HG03378 (cell line): ENCODE data around the gene LHX6.

Source experiments
- ATAC-seq: cut with Tn5 transposase; IDR thresholded peaks from one replicate; pipeline ENCODE4 v1.9.1; 2021; ENCODE audit warnings: mild to moderate bottlenecking, moderate library complexity; ENCODE audit not compliant: unreplicated experiment

LHX6 gene

DNA sequence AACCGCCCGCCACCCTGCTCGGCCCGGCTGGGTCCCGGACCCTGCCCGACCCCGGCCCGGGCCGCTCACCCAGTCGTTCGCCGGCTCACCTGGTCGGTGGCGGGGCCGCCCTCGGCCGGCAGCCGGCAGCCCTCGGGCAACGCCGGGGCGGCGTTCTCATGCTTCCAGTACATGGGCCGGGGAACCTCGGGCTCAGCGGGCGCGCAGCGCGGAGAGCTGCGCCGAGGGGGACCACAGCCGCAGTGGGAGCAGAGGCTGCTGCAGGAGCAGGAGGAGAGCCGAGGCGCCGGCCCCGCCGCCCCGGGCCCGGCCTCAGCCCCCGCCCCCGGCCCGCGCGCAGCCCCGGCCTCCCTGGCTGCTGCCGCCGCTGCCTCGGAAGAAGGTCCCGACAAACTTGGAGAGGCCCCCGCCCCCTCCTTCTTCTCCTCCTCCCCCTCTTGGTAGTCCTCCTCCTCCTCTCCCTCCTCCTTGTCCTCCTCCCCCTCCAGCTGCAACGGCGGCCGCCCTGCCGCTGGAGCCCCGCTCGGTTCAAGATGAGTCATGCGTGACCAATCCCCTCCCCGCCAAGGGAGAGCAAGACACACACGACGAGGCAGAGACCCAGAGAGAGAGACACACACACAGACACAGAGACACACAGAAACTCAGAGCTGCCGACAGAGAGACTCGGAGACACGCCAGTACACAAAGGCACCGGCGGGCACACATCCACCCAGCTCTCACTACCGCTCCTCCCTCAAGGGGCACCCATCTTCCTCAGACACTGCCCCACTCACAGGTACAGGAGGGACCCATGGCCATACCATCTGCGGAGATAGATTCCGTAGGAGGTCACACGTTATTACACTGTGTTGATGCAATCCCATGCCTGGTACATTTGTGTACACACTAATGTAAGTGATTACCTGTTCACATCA lies at the start of gene LHX6:
LHX6 (minus strand) TSS at position 390 of the 917 bp plus-strand sequence; CDS start at position 173, 217 bp downstream.
- ATAC-seq: no peak

DNA sequence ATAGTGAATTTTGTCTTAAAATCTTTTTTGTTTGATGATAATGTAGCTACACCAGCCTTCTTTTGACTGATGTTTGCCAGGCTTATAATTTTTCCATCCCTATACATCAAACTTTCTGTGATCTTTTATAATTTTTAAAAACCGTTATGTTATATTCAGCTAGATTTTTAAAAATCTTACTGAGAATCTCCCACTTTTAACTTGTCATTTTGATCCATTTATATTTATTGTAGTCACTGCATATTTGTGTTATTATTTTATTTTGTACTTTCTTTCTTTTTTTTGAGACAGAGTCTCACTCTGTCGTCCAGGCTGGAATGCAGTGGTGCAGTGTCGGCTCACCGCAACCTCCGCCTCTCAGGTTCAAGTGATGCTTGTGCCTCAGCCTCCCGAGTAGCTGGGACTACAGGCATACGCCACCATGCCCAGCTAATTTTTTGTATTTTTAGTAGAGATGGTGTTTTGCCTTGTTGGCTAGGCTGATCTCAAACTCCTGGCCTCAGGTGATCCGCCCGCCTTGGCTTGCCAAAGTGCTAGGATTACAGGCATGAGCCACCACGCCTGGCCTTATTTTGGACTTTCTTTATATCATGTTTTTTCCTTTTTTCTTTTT lies 48.6 kb upstream of the LHX6 start:
- ATAC-seq: no peak

DNA sequence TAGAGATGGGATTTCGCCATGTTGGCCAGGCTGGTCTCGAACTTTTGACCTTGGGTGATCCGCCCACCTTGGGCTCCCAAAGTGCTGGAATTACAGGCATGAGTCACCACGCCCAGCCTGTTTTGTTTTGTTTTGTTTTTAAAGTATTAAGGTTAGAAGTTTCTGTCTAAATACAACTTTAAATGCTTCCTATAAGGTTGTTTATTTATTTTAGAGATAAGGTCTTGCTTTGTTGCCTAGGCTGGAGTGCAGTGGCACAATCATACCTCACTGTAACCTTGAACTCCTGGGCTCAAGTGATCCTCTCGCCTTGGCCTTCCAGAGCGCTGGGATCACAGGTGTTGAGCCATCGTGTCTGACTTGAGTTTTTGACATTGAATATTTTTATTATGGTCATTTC lies 47.3 kb upstream of the LHX6 start:
- no peak for ATAC-seq

DNA sequence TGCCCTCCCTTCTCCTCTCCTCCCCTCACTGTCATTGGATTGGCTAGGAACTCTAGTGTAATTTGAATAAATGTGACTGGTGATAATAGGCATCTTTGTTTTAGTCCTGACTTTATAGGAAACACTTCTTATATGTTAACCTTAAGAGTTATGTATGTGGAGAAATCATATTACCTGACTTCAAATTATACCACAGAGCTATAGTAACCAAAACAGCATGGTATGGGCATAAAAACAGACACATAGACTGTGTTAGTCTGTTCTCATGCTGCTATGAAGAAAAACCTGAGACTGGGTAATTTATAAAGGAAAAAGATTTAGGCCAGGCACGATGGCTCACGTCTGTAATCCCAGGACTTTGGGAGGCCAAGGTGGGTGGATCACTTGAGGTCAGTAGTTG lies 45.3 kb upstream of the LHX6 start:
- no peak for ATAC-seq

DNA sequence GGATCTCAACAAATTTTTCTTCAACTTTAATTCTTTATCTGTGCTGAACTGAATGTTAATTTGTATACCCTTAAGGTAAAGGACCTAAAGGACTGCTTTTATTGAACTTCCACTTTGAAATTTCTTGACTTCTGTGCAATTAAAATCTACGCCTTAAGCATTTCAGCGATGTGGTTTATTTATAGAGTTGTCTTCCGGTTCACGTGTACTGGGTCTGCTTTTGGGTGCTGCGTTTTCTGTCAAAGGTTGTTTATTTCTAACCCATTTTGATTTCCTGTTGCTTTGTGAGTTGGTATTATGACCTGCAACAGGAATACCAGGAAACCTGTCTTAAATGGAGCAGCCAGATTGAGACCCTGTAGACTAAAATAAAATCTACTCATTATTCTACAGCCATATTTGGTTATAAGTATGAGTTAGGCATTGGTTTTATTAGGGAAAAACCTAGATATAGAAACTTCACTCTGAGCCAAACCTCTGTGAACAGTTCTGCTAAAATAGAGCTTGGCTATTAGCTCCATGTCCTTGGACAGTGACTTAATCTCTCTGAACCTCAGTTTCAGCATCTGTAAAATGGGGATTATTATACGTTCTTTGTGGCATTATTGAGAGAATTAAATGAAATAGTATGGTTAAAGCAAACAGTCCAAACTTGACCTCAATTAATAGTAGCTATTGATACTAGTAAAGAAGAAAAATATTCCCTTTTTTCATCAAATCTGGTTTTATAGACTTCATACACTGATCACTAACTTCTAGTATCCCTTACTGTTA lies 39.5 kb upstream of the LHX6 start:
- no peak for ATAC-seq

DNA sequence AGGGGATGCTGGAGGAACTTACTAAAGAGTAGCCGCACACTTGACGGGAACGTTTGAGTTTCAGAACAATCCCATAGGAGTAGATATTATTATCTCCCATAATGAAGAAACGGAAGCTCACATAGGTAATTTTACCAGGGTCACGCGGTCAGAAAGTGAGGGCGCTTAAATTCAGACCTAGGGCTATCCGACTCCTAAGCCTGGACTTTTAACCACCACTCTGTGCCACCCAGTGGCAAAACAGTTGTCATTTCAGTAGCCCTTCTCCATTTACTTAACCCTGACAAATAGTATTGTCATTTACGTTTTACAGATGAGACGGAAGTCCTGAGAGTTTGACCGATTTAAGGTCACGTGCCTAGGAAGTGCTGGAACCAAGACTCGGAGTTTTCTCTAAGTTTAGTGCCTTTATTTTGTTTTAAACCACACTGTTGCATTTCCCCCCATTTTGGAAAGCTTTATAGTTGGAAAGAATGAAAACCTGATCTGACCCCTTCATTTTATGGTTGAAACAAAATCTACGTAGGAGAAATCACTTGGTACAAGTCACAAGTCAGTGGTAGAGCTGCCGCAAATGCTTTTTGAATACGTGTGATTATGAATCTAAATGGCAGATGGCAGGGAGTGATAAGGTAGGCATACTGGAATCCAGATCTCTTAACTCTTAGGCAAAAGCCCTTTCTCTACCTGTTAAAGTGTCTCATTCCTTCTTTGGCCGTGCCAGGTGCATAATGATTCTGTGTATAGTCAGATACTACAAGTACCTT lies 36.6 kb upstream of the LHX6 start:
- ATAC-seq: peak; percentile 42

DNA sequence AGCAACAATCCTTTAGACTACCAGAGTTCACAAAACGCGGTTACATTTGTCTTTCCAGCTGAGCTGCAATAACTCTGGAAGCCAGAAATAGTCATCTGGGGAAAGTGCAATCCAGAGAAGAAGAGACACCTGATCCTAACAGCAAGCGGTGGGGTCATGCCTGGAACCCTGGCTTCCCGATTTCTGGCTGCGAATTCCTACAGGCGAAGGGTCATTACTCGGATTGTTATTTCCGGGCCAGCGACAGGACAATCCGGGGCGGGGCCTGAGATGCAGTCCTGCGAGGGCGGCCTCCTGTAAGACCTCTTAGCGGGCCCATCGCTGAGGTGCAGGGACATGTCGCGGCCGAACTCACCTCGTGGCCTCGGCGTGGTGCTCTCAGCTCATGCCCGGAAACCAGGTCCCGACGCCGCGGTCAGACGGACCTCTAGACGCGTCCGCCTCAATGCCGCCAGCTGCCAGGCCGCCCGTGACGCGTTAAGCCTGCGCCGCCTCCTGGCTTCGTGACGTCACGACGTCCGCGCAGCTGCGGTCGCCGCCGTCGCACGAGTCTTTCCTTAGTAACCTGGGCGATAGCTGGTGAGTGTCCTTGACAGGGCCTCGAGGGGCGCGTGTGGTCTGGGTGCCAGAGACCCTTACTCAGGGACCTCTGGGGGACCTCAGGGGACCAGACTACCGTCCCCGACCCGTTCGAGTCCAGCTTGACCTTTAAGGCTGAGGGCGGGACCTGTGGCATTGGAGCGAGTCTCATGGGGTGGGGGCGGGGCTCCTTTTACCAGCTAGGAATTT lies 35.8 kb upstream of the LHX6 start, which contains the start of the genes MRRF and RBM18:
MRRF (plus strand) TSS at position 523 of the 789 bp plus-strand sequence. CDS start 6,010 bp downstream, outside the sequence.
RBM18 (minus strand) TSS at position 481 of the 789 bp plus-strand sequence. CDS start 3,348 bp downstream, outside the sequence.
- ATAC-seq: peak; percentile 79

DNA sequence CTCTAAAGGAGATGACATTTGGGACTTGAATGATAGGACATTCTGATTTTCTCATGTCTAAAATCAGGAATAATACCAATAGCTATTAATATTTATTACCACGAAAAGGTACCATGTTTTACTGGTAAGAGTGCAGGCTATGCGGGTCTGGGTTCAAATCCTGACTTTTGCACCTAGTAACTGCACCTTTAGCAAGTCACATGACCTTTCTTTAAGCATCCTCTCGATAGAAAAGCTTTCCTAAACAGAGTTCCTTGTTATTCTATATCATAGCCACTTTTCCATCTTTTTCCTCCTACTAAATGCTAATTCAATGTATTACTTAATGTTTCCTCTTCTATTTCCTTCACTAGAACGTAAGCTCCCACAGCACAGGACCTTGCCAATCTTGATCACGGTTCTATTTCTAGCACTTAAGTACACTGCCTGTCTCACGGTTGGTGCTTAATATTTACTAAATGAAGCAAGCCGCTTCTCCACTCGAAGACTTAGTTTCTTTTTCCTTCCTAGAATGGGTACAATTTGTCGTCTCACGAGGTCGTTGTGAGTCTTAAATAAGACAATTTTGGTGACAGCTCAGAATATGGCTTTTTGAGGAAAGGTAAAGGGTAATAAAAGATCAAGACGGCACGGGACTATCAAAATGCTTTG lies 35.1 kb upstream of the LHX6 start:
- no peak for ATAC-seq

DNA sequence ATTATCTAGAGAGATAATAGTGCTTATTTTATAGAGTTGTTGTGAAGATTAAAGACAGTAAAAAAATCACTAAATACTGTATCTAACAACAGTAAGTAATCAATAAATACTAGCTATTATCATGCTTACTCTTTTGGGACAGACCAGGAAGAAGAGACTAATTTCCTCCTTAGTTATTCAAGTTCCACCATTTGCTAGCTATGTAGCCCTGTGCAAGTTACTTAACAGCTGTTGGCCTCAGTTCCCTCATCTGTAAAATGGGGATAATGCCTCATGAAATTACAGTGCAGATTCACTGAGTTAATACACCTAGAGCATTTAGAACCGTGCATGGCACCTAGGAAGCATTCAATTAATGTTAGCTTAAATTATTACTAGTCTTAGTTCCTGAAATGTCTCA lies 33.3 kb upstream of the LHX6 start:
- no peak for ATAC-seq

DNA sequence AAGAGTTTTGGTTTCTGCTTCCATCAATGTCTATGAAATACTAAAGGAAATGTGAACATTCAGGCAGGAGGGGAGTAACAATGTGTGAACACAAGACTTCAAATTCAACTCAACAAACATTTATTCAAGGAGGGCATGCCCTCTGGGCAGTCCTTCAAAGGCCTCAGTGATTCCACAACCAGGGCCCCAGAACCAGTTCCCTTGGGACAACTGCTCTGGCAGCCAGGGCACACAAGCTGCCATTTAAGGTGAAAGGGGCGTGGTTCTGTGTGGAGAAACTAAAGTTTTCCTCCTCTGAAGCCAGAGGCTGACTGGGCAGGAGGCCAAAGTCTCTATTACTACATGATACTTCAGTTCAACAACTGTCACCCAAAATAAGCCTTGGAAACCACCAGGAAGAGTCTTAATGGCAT lies 32.7 kb upstream of the LHX6 start:
- no peak for ATAC-seq

DNA sequence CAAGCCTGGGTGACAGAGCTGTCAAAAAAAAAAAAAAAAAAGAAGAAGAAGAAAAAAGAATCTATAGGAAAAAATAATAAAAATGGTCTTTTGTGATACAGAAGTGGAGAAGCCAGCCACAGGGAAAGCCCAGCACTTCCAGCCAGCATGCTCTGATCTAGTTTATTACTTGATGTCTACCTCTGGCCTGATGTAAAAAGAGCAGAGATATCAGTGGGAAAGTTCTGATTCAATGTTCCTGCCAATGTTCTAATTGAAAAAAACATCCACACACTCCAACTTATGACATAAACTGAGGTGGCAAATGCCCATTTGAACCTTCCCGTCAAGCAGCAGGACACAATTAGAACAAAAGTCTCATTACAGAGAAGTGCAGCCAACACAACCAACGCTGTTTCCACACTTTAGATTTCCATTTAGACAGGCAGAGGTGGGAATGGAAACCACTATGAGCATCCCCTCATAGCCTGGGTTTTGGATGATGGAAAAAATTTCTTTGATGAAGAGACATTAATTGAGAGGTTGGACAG lies 30.2 kb upstream of the LHX6 start:
- no peak for ATAC-seq

DNA sequence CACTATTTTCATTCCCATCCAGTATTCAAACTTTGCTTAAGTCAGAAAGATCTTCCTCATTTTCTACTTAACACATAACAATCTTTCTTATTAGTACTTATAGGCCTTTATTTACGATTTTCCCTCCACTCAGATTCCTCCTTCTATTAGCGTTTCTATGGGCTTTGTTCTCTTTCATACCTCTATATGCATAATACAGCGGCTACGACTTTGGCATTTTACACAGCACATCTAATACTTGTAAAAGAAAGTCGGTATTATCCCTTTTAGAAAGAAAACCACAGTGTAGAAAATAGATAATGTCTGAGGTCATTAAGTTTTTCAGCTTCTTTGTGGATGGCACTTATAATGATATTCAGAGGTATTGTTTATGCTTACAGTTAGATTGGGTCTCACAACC lies 27.4 kb upstream of the LHX6 start:
- no peak for ATAC-seq

DNA sequence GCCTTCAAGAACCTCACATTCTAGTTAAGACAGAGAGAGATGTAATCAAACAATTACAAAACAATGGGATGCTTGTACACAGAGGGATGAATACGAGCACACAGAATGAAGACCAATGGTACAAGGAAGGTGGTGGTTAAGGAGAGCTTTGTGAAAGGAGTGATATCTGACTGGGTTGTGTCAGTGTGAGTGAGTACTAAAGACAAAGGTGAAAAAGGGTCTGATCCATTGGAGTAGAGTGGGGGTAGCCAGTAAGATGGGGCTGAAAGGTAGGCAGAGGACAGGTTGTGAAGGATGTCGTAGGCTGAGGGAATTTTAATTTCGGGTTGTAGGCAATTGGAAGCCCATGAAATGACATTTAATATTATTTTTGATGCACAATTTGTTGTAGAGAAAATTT lies 26.0 kb upstream of the LHX6 start:
- no peak for ATAC-seq

DNA sequence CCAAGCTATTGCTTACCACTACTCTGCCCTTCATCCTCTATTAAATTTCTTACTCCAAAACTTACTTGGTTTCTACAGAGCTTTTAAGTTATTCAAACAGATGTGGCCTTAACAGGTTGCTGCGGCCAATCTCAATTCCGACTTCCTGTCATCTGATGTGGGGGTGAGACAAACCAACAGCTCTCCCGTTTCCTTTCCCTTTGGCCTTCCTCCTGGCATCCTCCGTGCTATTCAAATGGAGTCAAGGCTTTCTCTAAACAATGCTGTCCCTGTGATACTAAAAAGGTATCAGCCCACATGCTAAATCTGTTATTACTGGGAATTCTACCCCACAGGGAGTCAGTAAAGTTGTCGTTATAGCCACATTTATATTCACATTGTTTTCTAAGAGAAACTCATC lies 24.0 kb upstream of the LHX6 start:
- no peak for ATAC-seq

DNA sequence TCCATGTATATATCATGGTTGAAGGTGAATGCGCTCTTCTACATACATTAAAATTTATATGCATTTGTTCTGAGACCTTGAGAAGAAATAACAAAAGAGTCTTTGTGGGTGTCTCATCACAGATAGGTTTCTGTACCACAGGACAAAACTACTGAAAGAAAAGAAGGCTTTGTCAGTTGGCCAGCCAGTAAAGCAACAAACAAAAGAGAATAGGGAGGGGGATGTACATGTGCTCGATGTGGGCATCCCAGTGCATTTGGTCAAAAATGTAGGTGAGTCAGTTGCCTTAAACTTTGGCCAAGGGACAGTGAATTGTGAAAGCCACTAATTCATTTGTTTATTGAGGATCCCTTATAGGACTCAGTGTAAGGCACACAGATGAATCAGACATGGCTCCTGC lies 22.6 kb upstream of the LHX6 start:
- ATAC-seq: no peak

DNA sequence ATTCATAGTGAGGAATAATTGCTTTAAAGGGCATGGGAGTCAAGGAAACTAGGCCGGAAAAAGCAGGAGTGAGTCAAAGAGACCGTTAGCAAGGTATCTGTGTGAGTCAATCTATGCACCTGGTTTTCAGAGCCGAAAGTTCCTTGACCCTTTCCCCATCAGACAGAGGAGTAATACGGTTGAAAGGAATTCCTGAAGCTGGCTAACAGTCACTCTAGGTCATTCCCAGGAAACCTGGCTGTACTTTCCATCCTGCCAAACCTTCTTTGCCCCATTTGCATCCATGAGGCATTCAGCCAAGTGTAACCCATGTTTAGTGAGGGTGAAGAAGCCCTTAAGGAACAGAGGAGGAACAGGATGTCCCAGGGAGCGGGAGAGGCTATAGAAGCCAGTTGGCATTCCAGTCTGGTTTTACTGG lies 19.7 kb upstream of the LHX6 start:
- ATAC-seq: no peak

DNA sequence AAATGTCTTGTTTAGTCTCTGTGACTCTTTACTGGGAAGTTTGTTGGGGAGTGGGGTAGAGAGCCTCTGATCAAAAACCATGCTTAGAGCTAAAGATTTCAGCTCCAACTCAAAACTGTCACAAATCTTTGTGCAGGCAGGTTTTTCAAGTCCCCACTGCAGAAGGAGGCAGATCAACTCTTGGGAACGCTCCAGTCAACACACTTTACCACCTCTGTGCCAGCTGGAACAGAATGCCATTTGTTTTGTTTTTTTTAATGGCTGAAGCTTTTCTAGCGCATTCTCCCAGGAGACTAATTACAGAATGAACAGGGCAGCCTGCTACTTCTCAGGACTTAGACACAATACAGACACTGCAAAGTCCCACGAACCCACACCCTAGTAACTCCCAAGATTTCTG lies 17.9 kb upstream of the LHX6 start:
- ATAC-seq: no peak

DNA sequence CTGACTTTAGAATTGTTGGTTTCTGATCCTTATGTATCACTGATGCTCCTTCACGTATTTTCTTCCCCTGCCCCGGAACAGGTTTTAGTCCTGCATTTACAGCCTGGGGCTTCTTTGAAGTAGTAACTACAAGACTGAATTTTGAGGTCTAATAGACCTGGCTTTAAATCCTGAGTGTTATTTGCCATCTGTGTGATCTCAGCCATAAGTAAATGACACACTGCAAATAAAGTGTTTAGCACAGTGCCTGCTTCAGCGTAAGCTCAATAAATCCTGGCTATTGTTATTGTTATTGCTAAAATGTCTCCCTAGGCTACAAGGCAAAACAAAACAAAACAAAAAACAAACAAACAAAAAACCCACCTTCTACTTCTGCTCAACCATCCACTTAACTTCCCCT lies 15.6 kb upstream of the LHX6 start:
- no peak for ATAC-seq

DNA sequence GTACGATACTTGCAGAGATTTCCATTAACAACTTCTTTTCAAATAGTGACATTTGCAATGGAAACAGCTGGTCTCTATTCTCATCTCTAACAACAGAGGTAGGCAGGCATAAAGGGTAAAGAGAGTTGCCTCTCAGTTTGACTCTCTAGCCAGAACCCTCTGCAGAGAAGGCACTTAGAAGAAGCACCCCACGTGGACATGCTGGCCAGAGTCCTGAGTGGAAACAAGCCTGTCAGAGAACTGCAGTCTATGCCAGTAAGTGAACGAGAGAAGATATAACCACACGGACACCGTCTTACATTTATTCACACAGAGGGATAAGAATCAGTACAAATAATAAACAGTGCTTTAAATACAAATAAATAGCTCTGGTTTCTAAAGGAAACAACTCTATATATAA lies 11.0 kb upstream of the LHX6 start:
- no peak for ATAC-seq
